Left renal pelvis (tissue), 4 donors: ENCODE data around the gene KLKB1. TPM values are rescaled to one million over a fixed set of nuclear protein-coding genes. Genes with fewer than 3 reads are reported as not detected.
A peak's percentile ranks its signal among the peaks of the same experiment; 100 is the strongest.
"Not testable (repeated sequence)": the region's sequence is repeated elsewhere in the genome, so short reads cannot be mapped to it uniquely, and the experiment has no call there.

Experiments used
- DNase-seq, 4 donors: peaks; one replicate each; pipeline ENCODE4 v3.0.0-alpha.2; 2013; ENCODE audit warnings: low read depth in 4 of 4, low spot score in 3 of 4
- polyA plus RNA-seq, 4 donors: library from polyadenylated mRNA; unstranded; fragments of 120-200 nt; gene quantifications; one replicate each; pipeline ENCODE4 v1.2.1, GENCODE V29; 2013; ENCODE audit not compliant: insufficient read length in 4 of 4

Gene KLKB1
- polyA plus RNA-seq, 4 donors: 1.1 to 2.4 (median 1.8) TPM

- no peak for DNase-seq
These were observed 37.4 kb downstream of the KLKB1 start for GRCh38 chr4:186264660-186265059.

GRCh38 chr4:186265250-186265649 is 37.9 kb downstream of the KLKB1 start:
- not testable (repeated sequence) for DNase-seq

GRCh38 chr4:186265683-186266652 is 38.7 kb downstream of the KLKB1 start, which contains the start of gene F11:
Gene F11 (plus strand): TSS chr4:186266189. CDS start chr4:186267137, 948 bp downstream.
- no peak for DNase-seq

- DNase-seq: no peak
These were observed 39.6 kb downstream of the KLKB1 start for GRCh38 chr4:186266729-186267456.

GRCh38 chr4:186271081-186271678 is 43.9 kb downstream of the KLKB1 start:
- DNase-seq: no peak

- no peak for DNase-seq
These were observed 45.5 kb downstream of the KLKB1 start for GRCh38 chr4:186272699-186273391.

GRCh38 chr4:186273392-186273789 is 46.1 kb downstream of the KLKB1 start:
- DNase-seq: not testable (repeated sequence)

GRCh38 chr4:186283311-186283710 is 56.0 kb downstream of the KLKB1 start:
- no peak for DNase-seq

GRCh38 chr4:186285147-186285546 is 57.8 kb downstream of the KLKB1 start:
- DNase-seq: no peak

- DNase-seq: no peak
These were observed 59.3 kb downstream of the KLKB1 start for GRCh38 chr4:186286581-186286980.

GRCh38 chr4:186291256-186291890 is 64.1 kb downstream of the KLKB1 start:
- no peak for DNase-seq

GRCh38 chr4:186294160-186294559 is 66.9 kb downstream of the KLKB1 start:
- DNase-seq: no peak

GRCh38 chr4:186296481-186296880 is 69.2 kb downstream of the KLKB1 start:
- no peak for DNase-seq

- peak; percentile 31 to 50 (median 44) for DNase-seq
These were observed 69.8 kb downstream of the KLKB1 start for GRCh38 chr4:186297013-186297645.

GRCh38 chr4:186298031-186298647 is 70.8 kb downstream of the KLKB1 start:
- no peak for DNase-seq

- DNase-seq: no peak
These were observed 72.0 kb downstream of the KLKB1 start for GRCh38 chr4:186299291-186299690.

GRCh38 chr4:186300659-186301390 is 73.5 kb downstream of the KLKB1 start:
- no peak for DNase-seq

- DNase-seq: no peak
These were observed 76.9 kb downstream of the KLKB1 start for GRCh38 chr4:186304216-186304615.
